GM12878 (cell line): ENCODE results near the gene CARF. TPM values are rescaled to one million over a fixed set of nuclear protein-coding genes. Genes with fewer than 3 reads are reported as not detected.

Source experiments
- ATAC-seq: fragments of 200-7000 bp; cut with Tn5 transposase; 3 replicates; pipeline ENCODE4 v1.9.1; 2020; ENCODE audit warnings: mild to moderate bottlenecking, moderate library complexity
- BruUV-seq: library from RNA; stranded (reverse); fragments of 400-500 nt; replicated peaks from 2 replicates; lab custom pipeline; 2021; lab: Mats Ljungman, UMichigan
- CTCF ChIA-PET: fragments of 300-600 bp; sonication (Branson Sonifier 250); formaldehyde crosslinking; extraction: SDS; loops from one replicate; lab custom pipeline; 2021; ENCODE audit warnings: inconsistent platforms; lab: Yijun Ruan, JAX
- POLR2A ChIA-PET: fragments of 350-600 bp; formaldehyde crosslinking; extraction: SDS; loops from one replicate; lab custom pipeline; 2021; ENCODE audit warnings: inconsistent platforms; lab: Charles Lee
- RAD21 ChIA-PET: fragments of 300-600 bp; sonication (Branson Sonifier 250); formaldehyde crosslinking; loops from one replicate; lab custom pipeline; 2023; ENCODE audit warnings: antibody characterized with exemption; ENCODE audit not compliant: unreplicated experiment; lab: Charles Lee
- SMC1A ChIA-PET: fragments of 300-600 bp; sonication (Branson Sonifier 250); formaldehyde crosslinking; loops from one replicate; lab custom pipeline; 2023; ENCODE audit not compliant: unreplicated experiment, uncharacterized antibody; lab: Charles Lee
- DNase-seq: peaks from one replicate; pipeline ENCODE4 v3.0.0-alpha.2; 2011; ENCODE audit warnings: low read depth, low spot score
- FAIRE-seq: peaks from 3 replicates; lab custom pipeline; 2011; peaks lifted over from hg19 to GRCh38; lab: Jason Lieb, UNC
- H2AFZ ChIP-seq: 2 replicates; pipeline ENCODE4 v1.6.0; 2011; ENCODE audit warnings: low read depth, low read length, control low read depth; ENCODE audit not compliant: control insufficient read depth
- H3K27ac ChIP-seq: 2 replicates; pipeline ENCODE4 v1.5.1; 2011; ENCODE audit warnings: control low read depth; ENCODE audit not compliant: control insufficient read depth, insufficient read depth
- H3K27me3 ChIP-seq, 2 experiments: replicated peaks in 1 of 2; 2 replicates each; pipeline versions ENCODE4 v1.6.0 to v1.6.1; 2011; ENCODE audit warnings: low read length in 1 of 2; ENCODE audit not compliant: control insufficient read depth in 2 of 2, insufficient read depth in 2 of 2
- H3K36me3 ChIP-seq, 2 experiments: 2 replicates each; pipeline ENCODE4 v1.5.1; 2011; ENCODE audit warnings: low read length in 1 of 2; ENCODE audit not compliant: control insufficient read depth in 2 of 2, insufficient read depth in 2 of 2
- H3K4me1 ChIP-seq: 2 replicates; pipeline ENCODE4 v1.6.1; 2011; ENCODE audit warnings: mild to moderate bottlenecking, low read length, moderate library complexity, mixed read lengths; ENCODE audit not compliant: control insufficient read depth, insufficient read depth
- H3K4me2 ChIP-seq: 2 replicates; pipeline ENCODE4 v1.6.0; 2011; ENCODE audit warnings: control low read depth; ENCODE audit not compliant: control insufficient read depth, insufficient read depth
- H3K4me3 ChIP-seq: fragments of 200-600 bp; sonication (generic); 2 replicates; pipeline ENCODE4 v1.5.1; 2016
- H3K79me2 ChIP-seq: 2 replicates; pipeline ENCODE4 v1.6.0; 2011; ENCODE audit warnings: low read length; ENCODE audit not compliant: control insufficient read depth, insufficient read depth
- H3K9ac ChIP-seq: 2 replicates; pipeline ENCODE4 v1.8.0; 2011; ENCODE audit warnings: low read length, control low read depth, mixed read lengths; ENCODE audit not compliant: control insufficient read depth, insufficient read depth
- H3K9me3 ChIP-seq: replicated peaks from 3 replicates; pipeline ENCODE4 v1.5.1; 2011; ENCODE audit warnings: mild to moderate bottlenecking, low read length; ENCODE audit not compliant: control insufficient read depth, insufficient read depth
- H4K20me1 ChIP-seq: 2 replicates; pipeline ENCODE4 v1.6.0; 2011; ENCODE audit not compliant: control insufficient read depth, insufficient read depth
- BCL11A ChIP-seq: IDR thresholded peaks from 2 replicates; pipeline ENCODE4 v1.6.1; 2011; ENCODE audit warnings: low read depth, low read length
- CEBPB ChIP-seq, 2 experiments: fragments of 150-350 bp in 1 of 2; IDR thresholded peaks; 2 replicates each; pipeline ENCODE4 v1.6.1; 2012 to 2014; ENCODE audit warnings: low read depth in 2 of 2, low read length in 2 of 2, borderline replicate concordance in 1 of 2, inconsistent platforms in 1 of 2
- CHD2 ChIP-seq: IDR thresholded peaks from 2 replicates; pipeline ENCODE4 v1.6.1; 2011; ENCODE audit warnings: low read depth, low read length, improper control_type of control experiment, borderline replicate concordance
- EZH2 ChIP-seq: IDR thresholded peaks from 2 replicates; pipeline ENCODE4 v1.6.1; 2012; ENCODE audit warnings: low read depth, mild to moderate bottlenecking, control low read depth, inconsistent platforms, low read length, borderline replicate concordance; ENCODE audit not compliant: control insufficient read depth
- IKZF1 ChIP-seq: fragments of 450-650 bp; conservative IDR thresholded peaks from 2 replicates; pipeline ENCODE4 v1.6.1; 2017; ENCODE audit warnings: antibody characterized with exemption, mild to moderate bottlenecking
- NFYB ChIP-seq: IDR thresholded peaks from 2 replicates; pipeline ENCODE4 v1.6.1; 2011; ENCODE audit warnings: low read depth, mild to moderate bottlenecking, low read length, improper control_type of control experiment, moderate library complexity; ENCODE audit not compliant: insufficient read depth
- SMC3 ChIP-seq: IDR thresholded peaks from 2 replicates; pipeline ENCODE4 v1.6.1; 2011; ENCODE audit warnings: low read length, improper control_type of control experiment, borderline replicate concordance
- SPI1 ChIP-seq: IDR thresholded peaks from 2 replicates; pipeline ENCODE4 v1.6.1; 2011; ENCODE audit warnings: low read depth, mild to moderate bottlenecking, low read length, moderate library complexity, borderline replicate concordance; ENCODE audit not compliant: insufficient read depth
- STAT1 ChIP-seq: fragments of 450-650 bp; conservative IDR thresholded peaks from 2 replicates; pipeline ENCODE4 v1.6.1; 2014; ENCODE audit warnings: antibody characterized with exemption, mild to moderate bottlenecking
- WGBS: methylation state at CpG from one replicate; pipeline ENCODE4 v1.1.6; 2016; ENCODE audit warnings: low lambda C conversion rate; ENCODE audit not compliant: insufficient replicate concordance, insufficient coverage; ENCODE audit errors: missing lambda C conversion rate; 5-methylcytosine and 5-hydroxymethylcytosine counted together
- in situ Hi-C: fragments of 300-500 bp; cut with MboI; formaldehyde crosslinking; loops from 9 replicates; pipeline ENCODE4 v1.14.3; 2018; ENCODE audit warnings: mixed read lengths
- intact Hi-C: fragments of 100-400 bp; cut with micrococcal nuclease; formaldehyde crosslinking; loops from one replicate; pipeline ENCODE4 v1.14.2; 2022; ENCODE audit not compliant: unreplicated experiment
- polyA plus RNA-seq, 11 experiments: library from polyadenylated mRNA; depleted of rRNA in 4 of 11; unstranded in 6 of 11; stranded (reverse) in 5 of 11; fragments of >200 nt; fragmentation: Nextera tagmentation in 4 of 11; fragmentation: Illumina TruSeq in 1 of 11; extraction: Ambion mirVana in 4 of 11; extraction: Trizol in 1 of 11; gene quantifications; 1 replicate in 1 of 11; 2 replicates in 10 of 11; pipeline versions ENCODE4 v1.2.1 to v1.2.3, GENCODE V29; 2011 to 2016; ENCODE audit warnings: inconsistent platforms in 2 of 11, missing spikeins in 2 of 11, low read depth in 1 of 11
- total RNA-seq, 4 experiments: library from RNA; depleted of rRNA in 3 of 4; stranded (reverse); fragments of >200 nt in 3 of 4; fragmentation: Illumina TruSeq in 1 of 4; extraction: Trizol in 1 of 4; gene quantifications; 2 replicates each; pipeline versions ENCODE4 v1.2.1 to v1.2.3, GENCODE V29; 2013 to 2021
- TF ChIP-seq, protein P1 (sequence below): IDR thresholded peaks from 2 replicates; pipeline ENCODE4 v1.6.1; 2011; ENCODE audit warnings: mild to moderate bottlenecking, low read depth, low read length, moderate library complexity; ENCODE audit not compliant: insufficient replicate concordance
- TF ChIP-seq, protein P2 (sequence below): IDR thresholded peaks from 2 replicates; pipeline ENCODE4 v1.6.1; 2012; ENCODE audit warnings: low read depth, low read length, improper control_type of control experiment
- TF ChIP-seq, protein P3 (sequence below): IDR thresholded peaks from 2 replicates; pipeline ENCODE4 v1.6.1; 2012; ENCODE audit warnings: low read depth, low read length, improper control_type of control experiment

Gene CARF
- total and polyA plus RNA-seq, 10 of the 15 experiments (the other 5 are each of a cell fraction or from before 2014, with no cell fraction given): 1.8 to 11.5 (median 6.9) TPM

DNA sequence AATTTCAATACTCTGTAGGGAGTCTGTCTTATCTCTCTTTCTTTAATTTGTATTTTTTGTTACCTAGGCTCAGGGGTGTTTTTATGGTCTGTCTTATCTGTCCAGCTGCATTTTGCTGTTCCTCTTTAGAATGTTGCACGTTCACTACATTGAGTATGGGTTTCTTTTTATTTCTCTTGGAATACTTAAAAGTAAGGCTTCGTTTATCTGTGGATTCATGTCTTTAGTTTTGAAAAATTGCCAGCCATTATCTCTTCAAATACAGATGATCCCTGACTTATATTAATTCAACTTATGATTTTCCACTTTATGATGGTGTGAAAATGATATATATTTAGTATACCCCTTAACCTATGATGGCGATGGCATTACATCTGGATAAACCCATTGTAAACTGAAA lies 26.9 kb downstream of the CARF start:
- Histone ChIP-seq H3K27ac (no peak overlapping the region), H3K4me2 (no peak overlapping the region), H3K4me1 (no peaks in the 10 kb centered on the region), H3K9ac (no peak overlapping the region), H3K36me3 (no peaks in the 10 kb centered on the region), H2AFZ (no peak overlapping the region)
- no peak for FAIRE-seq
- ChIA-PET SMC1A (no interaction called here), CTCF (no interaction called here)
- BruUV-seq: no TSS peak
- WGBS: 90% methylated on average over 3 of the region's 3 CpGs
- TF ChIP-seq, protein P1, sequence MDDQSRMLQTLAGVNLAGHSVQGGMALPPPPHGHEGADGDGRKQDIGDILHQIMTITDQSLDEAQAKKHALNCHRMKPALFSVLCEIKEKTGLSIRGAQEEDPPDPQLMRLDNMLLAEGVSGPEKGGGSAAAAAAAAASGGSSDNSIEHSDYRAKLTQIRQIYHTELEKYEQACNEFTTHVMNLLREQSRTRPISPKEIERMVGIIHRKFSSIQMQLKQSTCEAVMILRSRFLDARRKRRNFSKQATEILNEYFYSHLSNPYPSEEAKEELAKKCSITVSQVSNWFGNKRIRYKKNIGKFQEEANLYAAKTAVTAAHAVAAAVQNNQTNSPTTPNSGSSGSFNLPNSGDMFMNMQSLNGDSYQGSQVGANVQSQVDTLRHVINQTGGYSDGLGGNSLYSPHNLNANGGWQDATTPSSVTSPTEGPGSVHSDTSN: no peak
- TF ChIP-seq NFYB (no peak), IKZF1 (no peak), CHD2 (no peak), STAT1 (no peak), BCL11A (no peak), SPI1 (no peak), CEBPB (IDR thresholded peaks at IDR 0.05; ENCODE audit: borderline replicate concordance in 1 of 2, low read depth in 2 of 2, low read length in 2 of 2) (no peak), EZH2 (no peak), SMC3 (no peak)
- TF ChIP-seq, protein P2, sequence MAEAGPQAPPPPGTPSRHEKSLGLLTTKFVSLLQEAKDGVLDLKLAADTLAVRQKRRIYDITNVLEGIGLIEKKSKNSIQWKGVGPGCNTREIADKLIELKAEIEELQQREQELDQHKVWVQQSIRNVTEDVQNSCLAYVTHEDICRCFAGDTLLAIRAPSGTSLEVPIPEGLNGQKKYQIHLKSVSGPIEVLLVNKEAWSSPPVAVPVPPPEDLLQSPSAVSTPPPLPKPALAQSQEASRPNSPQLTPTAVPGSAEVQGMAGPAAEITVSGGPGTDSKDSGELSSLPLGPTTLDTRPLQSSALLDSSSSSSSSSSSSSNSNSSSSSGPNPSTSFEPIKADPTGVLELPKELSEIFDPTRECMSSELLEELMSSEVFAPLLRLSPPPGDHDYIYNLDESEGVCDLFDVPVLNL: no peak
- TF ChIP-seq, protein P3, sequence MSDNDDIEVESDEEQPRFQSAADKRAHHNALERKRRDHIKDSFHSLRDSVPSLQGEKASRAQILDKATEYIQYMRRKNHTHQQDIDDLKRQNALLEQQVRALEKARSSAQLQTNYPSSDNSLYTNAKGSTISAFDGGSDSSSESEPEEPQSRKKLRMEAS: no peak
- TF ChIP-seq, all 136 proteins: peak for 0
- RAD21 ChIA-PET: no interaction called here
- Histone ChIP-seq H3K27me3 (no peaks in the 10 kb centered on the region), H4K20me1 (no peaks in the 10 kb centered on the region), H3K9me3 (no peaks in the 10 kb centered on the region), H3K4me3 (no peak overlapping the region), H3K79me2 (no peaks in the 10 kb centered on the region)
- in situ Hi-C loops (no loop called here), intact Hi-C loops (no loop called here)
- DNase-seq (no peak), ATAC-seq (no peak)
- POLR2A ChIA-PET: no interaction called here
